CD8-positive, alpha-beta memory T cell (primary cell): ENCODE measurements around the gene ALPG. TPM values are rescaled to one million over a fixed set of nuclear protein-coding genes. Genes with fewer than 3 reads are reported as not detected.
"Not testable (repeated sequence)": the region's sequence is repeated elsewhere in the genome, so short reads cannot be mapped to it uniquely, and the experiment has no call there.

ENCODE experiments used
- CTCF ChIA-PET: fragments of 350-600 bp; sonication (Branson Sonifier 250); formaldehyde crosslinking; loops from one replicate; lab custom pipeline; 2021; ENCODE audit warnings: antibody characterized with exemption; lab: Charles Lee
- POLR2A ChIA-PET: fragments of 350-600 bp; sonication (Branson Sonifier 250); formaldehyde crosslinking; loops from one replicate; lab custom pipeline; 2021; ENCODE audit warnings: antibody characterized with exemption; lab: Charles Lee
- DNase-seq, 5 donors: peaks; one replicate each; pipeline versions ENCODE4 v3.0.0 to v3.0.0-alpha.2; 2020 to 2022; ENCODE audit warnings: mixed read lengths in 1 of 5
- H3K27ac ChIP-seq: one replicate; pipeline ENCODE4 v1.7.0; 2013; ENCODE audit warnings: low read depth, mild to moderate bottlenecking, low read length, moderate library complexity
- H3K27me3 ChIP-seq: 2 replicates; pipeline ENCODE4 v1.7.0; 2013; ENCODE audit warnings: low read length, mild to moderate bottlenecking; ENCODE audit not compliant: insufficient read depth, poor library complexity, severe bottlenecking
- H3K36me3 ChIP-seq: 2 replicates; pipeline ENCODE4 v1.7.0; 2013; ENCODE audit warnings: mild to moderate bottlenecking, low read length, moderate library complexity; ENCODE audit not compliant: insufficient read depth
- H3K4me1 ChIP-seq: 2 replicates; pipeline ENCODE4 v1.7.0; 2013; ENCODE audit warnings: mild to moderate bottlenecking, low read length, moderate library complexity; ENCODE audit not compliant: insufficient read depth
- H3K4me3 ChIP-seq: 2 replicates; pipeline ENCODE4 v1.7.0; 2013; ENCODE audit warnings: mild to moderate bottlenecking, low read length
- H3K9me3 ChIP-seq: 2 replicates; pipeline ENCODE4 v1.7.0; 2013; ENCODE audit warnings: mild to moderate bottlenecking, low read length
- H3K27ac Mint-ChIP-seq, 8 donors: one replicate each; pipeline ENCODE4 v1.8.0; 2020 to 2021; ENCODE audit warnings: mixed read lengths in 8 of 8, mild to moderate bottlenecking in 6 of 8, inconsistent platforms in 3 of 8, moderate library complexity in 3 of 8
- H3K27me3 Mint-ChIP-seq, 2 donors: one replicate each; pipeline ENCODE4 v1.8.0; 2020 to 2021; ENCODE audit warnings: mixed read lengths in 2 of 2, mild to moderate bottlenecking in 1 of 2, moderate library complexity in 1 of 2
- H3K36me3 Mint-ChIP-seq, 3 donors: one replicate each; pipeline ENCODE4 v1.8.0; 2020 to 2021; ENCODE audit warnings: mixed read lengths in 3 of 3, inconsistent platforms in 1 of 3, mild to moderate bottlenecking in 1 of 3
- H3K4me1 Mint-ChIP-seq, 3 donors: one replicate each; pipeline ENCODE4 v1.8.0; 2020 to 2021; ENCODE audit warnings: mixed read lengths in 3 of 3, inconsistent platforms in 1 of 3, mild to moderate bottlenecking in 1 of 3
- H3K4me3 Mint-ChIP-seq, 7 donors: one replicate each; pipeline ENCODE4 v1.8.0; 2020 to 2021; ENCODE audit warnings: mixed read lengths in 7 of 7, mild to moderate bottlenecking in 6 of 7, moderate library complexity in 4 of 7, inconsistent platforms in 2 of 7
- H3K9me3 Mint-ChIP-seq, 5 donors: one replicate each; pipeline ENCODE4 v1.8.0; 2020 to 2022; ENCODE audit warnings: mixed read lengths in 5 of 5, mild to moderate bottlenecking in 3 of 5, moderate library complexity in 2 of 5, inconsistent platforms in 1 of 5
- polyA plus RNA-seq: library from polyadenylated mRNA; unstranded; fragments of 300-500 nt; fragmentation: Illumina TruSeq; gene quantifications from one replicate; pipeline ENCODE4 v1.2.3, GENCODE V29; 2021
- total RNA-seq, 2 experiments: library from RNA; stranded (reverse); gene quantifications; one replicate each; pipeline ENCODE4 v1.2.3, GENCODE V29; 2021

ALPG gene
- total and polyA plus RNA-seq, 3 experiments from 2014 or later: not detected

DNA sequence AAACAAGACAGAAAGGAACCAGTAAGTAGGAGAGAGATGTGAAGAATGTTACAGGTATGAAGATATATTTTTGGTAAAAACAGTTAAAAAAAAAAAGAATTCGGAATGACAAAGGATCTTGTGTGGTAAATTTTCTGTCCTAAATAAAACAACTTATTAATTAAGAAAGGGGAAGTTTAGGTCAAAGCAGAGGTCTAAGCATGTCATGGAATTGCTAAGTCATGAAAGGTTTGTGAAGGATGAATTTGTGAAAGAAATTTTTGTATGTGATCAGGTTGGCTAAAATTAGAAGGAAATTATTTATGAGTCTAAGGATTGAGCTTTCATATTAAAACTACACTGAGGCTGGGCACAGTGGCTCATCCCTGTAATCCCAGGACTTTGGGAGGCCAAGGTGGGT, 11.1 kb upstream of the ALPG start:
- CTCF ChIA-PET: no interaction called here

DNA sequence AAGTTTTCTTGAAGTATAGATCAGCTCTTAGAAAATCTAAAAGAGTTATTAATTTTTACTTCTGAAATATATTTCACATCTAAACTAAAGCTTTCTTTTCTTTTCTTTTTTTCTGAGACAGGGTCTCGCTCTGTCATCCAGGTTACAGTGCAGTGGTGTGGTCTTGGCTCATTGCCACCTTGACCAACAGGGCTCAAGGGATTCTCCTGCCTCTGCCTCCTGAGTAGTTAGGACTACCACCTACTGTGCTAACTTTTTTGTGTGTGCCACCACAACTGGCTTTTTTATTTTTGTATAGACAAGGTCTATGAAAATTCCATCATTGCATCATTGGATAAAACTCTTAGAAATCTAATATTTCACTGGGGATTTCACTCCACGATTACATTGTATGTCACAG, 10.0 kb upstream of the ALPG start:
- Histone ChIP-seq H3K27ac (no peak overlapping the region), H3K9me3 (no peaks in the 10 kb centered on the region), H3K4me1 (no peaks in the 10 kb centered on the region), H3K27me3 (no peaks in the 10 kb centered on the region), H3K36me3 (no peaks in the 10 kb centered on the region), H3K4me3 (no peak overlapping the region)
- Mint-ChIP-seq H3K27me3 (peaks cover 9 to 20% of the 10 kb centered on the region in 2 donors), H3K9me3 (peaks cover 0 to 2% (median 0%) of the 10 kb centered on the region in 5 donors), H3K36me3 (no peaks in the 10 kb centered on the region), H3K4me1 (no peaks in the 10 kb centered on the region), H3K27ac (no peak overlapping the region), H3K4me3 (no peak overlapping the region)
- ChIA-PET POLR2A (no interaction called here), CTCF (no interaction called here)
- no peak for DNase-seq

More for the DNA sequence above, 11.1 kb upstream of the ALPG start:
- no peak overlapping the region for H3K27ac ChIP-seq
- Mint-ChIP-seq H3K27ac (no peak overlapping the region), H3K9me3 (peaks cover 0 to 2% (median 0%) of the 10 kb centered on the region in 5 donors), H3K4me3 (no peak overlapping the region), H3K4me1 (no peaks in the 10 kb centered on the region), H3K27me3 (peaks cover 8 to 24% of the 10 kb centered on the region in 2 donors), H3K36me3 (no peaks in the 10 kb centered on the region)
- H3K9me3 ChIP-seq: no peaks in the 10 kb centered on the region
- H3K4me1 ChIP-seq: no peaks in the 10 kb centered on the region
- DNase-seq: no peak
- H3K4me3 ChIP-seq: no peak overlapping the region
- H3K27me3 ChIP-seq: no peaks in the 10 kb centered on the region
- H3K36me3 ChIP-seq: no peaks in the 10 kb centered on the region
- POLR2A ChIA-PET: no interaction called here

DNA sequence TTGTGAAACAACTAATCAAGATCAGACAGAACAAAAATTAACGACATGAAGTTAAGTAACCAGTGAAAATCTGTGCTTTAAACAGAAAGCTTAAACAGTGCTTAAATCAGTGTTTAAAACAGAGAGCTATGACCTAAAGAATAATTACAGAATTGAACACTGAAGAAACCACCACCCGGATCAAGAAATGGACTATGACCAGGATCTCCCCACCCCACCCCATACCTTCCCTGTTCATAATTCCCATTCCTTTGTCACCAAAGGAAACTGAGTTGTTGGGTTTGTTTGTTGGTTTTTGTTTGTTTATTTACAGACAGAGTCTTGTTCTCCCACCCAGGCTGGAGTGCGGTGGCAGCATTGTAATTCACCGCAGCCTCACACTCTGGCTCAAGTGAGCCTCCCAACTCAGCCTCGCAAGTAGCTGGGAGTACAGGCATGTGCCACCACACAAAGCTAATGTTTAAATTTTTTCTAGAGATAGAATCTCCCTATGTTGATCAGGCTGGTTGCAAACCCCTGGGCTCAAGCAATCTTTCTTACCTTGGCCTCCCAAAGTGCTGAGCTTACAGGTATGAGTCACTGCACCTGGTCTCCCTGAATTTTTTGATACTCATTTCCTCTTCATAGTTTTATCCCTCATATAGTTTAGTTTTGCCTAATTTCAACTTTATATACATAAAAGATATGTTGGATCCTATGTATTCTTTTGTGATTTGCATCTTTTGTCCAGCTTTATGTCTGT, 8.2 kb upstream of the ALPG start:
- Mint-ChIP-seq H3K27me3 (peaks cover 9 to 15% of the 10 kb centered on the region in 2 donors), H3K4me3 (no peak overlapping the region), H3K9me3 (peaks cover 0 to 2% (median 0%) of the 10 kb centered on the region in 5 donors), H3K4me1 (no peaks in the 10 kb centered on the region), H3K27ac (no peak overlapping the region), H3K36me3 (no peaks in the 10 kb centered on the region)
- Histone ChIP-seq H3K27ac (no peak overlapping the region), H3K9me3 (no peaks in the 10 kb centered on the region), H3K4me1 (no peaks in the 10 kb centered on the region), H3K4me3 (no peak overlapping the region), H3K36me3 (no peaks in the 10 kb centered on the region), H3K27me3 (no peaks in the 10 kb centered on the region)
- POLR2A ChIA-PET: interaction anchor here (0.7 kb wide), 1 partner anchor 279 kb away, joined by 6 read pairs; no protein-coding TSS in a partner anchor
- DNase-seq: no peak
- CTCF ChIA-PET: no interaction called here

DNA sequence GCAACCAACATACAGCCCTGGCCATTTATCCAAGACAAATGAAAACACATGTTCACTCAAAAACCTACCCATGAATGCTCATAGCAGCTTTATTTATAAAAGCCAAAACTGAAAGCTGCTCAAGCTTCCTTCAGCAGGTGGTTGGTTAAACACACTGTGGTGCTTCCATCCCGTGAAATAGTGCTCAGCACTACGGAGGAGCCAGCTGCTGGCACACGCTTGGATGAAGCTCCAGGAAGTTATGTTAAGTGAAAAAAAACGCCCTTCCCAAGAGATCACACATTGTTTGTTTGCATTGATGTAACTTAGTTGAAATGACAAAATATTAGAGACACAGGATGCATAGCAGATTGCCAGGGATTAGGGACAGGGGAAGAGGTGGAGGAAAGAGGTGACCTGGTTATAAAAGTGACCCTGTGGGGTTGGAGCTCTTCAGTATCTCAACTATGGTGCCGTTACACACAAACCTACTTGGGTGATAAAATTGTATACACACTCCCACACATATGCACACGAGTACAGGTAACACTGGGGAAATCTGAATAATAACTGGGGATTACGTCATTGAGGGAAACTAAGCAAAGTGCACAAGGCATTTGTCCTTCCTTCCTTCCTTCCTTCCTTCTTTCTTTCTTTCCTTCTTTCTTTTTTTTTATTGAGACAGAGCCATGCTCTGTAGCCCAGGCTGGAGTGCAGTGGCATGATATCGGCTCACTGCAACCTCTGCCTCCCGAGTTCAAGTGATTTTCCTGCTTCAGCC, 6.2 kb upstream of the ALPG start:
- POLR2A ChIA-PET: no interaction called here

DNA sequence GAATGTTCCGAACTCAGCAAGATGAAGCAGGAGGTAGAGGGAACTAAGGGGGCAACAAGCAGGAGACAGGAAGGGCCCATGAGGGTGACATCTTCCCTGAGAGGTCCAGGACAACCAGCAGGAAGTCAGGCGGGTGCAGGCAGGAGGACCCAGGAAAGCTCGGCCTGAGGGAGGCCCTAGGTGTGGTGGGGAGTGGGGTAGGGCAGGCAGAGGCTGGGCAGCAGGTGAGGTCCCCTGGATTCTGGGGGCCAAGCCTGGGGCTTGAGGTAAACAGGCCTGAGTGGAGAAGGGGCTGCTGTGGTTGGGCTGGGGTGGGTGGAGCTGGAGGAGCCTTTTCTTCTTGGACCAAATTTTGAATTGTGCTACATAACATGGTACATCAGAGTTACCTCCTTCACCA, 4.1 kb upstream of the ALPG start:
- H3K9me3 Mint-ChIP-seq: peaks cover 0 to 2% (median 0%) of the 10 kb centered on the region in 5 donors
- no peaks in the 10 kb centered on the region for H3K4me1 Mint-ChIP-seq
- Histone ChIP-seq H3K9me3 (no peaks in the 10 kb centered on the region), H3K27ac (no peak overlapping the region), H3K4me1 (no peaks in the 10 kb centered on the region), H3K36me3 (no peaks in the 10 kb centered on the region), H3K4me3 (no peak overlapping the region), H3K27me3 (no peaks in the 10 kb centered on the region)
- no peaks in the 10 kb centered on the region for H3K36me3 Mint-ChIP-seq
- ChIA-PET POLR2A (no interaction called here), CTCF (no interaction called here)
- DNase-seq: no peak
- no peak overlapping the region for H3K27ac Mint-ChIP-seq
- H3K4me3 Mint-ChIP-seq: no peak overlapping the region
- peaks cover 7 to 8% of the 10 kb centered on the region in 2 donors for H3K27me3 Mint-ChIP-seq

More for the DNA sequence above, 6.2 kb upstream of the ALPG start:
- H3K9me3 Mint-ChIP-seq: peaks cover 0 to 2% (median 0%) of the 10 kb centered on the region in 5 donors
- no peak overlapping the region for H3K27ac Mint-ChIP-seq
- Histone ChIP-seq H3K4me1 (no peaks in the 10 kb centered on the region), H3K4me3 (no peak overlapping the region), H3K9me3 (no peaks in the 10 kb centered on the region), H3K27ac (no peak overlapping the region), H3K36me3 (no peaks in the 10 kb centered on the region), H3K27me3 (no peaks in the 10 kb centered on the region)
- no peaks in the 10 kb centered on the region for H3K4me1 Mint-ChIP-seq
- H3K4me3 Mint-ChIP-seq: no peak overlapping the region
- peaks cover 10 to 11% of the 10 kb centered on the region in 2 donors for H3K27me3 Mint-ChIP-seq
- DNase-seq: no peak
- no peaks in the 10 kb centered on the region for H3K36me3 Mint-ChIP-seq
- CTCF ChIA-PET: no interaction called here

DNA sequence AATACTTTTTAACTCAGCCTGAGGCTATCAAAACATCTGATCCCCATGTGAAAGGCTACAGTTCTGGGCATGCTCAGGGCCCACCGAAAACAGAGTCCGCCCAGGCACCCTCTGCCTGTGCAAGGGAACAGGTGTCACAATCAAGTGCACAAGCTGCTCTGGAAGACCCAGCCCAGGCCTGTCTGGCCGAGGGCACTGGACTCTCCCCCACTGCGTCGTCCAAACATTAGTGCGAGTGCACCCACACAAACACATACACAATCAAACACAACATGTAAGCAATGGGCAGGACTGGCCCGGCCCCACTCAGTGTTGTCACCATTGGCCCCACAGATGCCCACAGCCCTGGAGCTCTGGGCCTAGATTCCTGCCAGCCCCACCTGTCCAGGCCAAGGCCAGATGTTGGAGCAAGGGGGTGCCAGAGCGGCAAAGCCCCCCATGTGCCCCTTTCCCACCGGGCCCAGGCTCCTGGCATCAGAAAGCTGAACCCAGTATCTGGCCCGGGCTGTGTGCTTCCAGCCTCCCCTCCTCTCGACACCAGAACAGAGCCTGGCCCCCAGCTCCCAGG, 617 bp upstream of the ALPG start:
- Histone ChIP-seq H3K36me3 (no peaks in the 10 kb centered on the region), H3K4me1 (no peaks in the 10 kb centered on the region), H3K27ac (no peak overlapping the region), H3K27me3 (no peaks in the 10 kb centered on the region), H3K4me3 (no peak overlapping the region), H3K9me3 (no peaks in the 10 kb centered on the region)
- no peaks in the 10 kb centered on the region for H3K36me3 Mint-ChIP-seq
- H3K27ac Mint-ChIP-seq: no peak overlapping the region
- CTCF ChIA-PET: no interaction called here
- no peak overlapping the region for H3K4me3 Mint-ChIP-seq
- no peak for DNase-seq
- no peaks in the 10 kb centered on the region for H3K4me1 Mint-ChIP-seq
- H3K27me3 Mint-ChIP-seq: peaks cover 4 to 7% of the 10 kb centered on the region in 2 donors
- H3K9me3 Mint-ChIP-seq: no peaks in the 10 kb centered on the region
- POLR2A ChIA-PET: no interaction called here

DNA sequence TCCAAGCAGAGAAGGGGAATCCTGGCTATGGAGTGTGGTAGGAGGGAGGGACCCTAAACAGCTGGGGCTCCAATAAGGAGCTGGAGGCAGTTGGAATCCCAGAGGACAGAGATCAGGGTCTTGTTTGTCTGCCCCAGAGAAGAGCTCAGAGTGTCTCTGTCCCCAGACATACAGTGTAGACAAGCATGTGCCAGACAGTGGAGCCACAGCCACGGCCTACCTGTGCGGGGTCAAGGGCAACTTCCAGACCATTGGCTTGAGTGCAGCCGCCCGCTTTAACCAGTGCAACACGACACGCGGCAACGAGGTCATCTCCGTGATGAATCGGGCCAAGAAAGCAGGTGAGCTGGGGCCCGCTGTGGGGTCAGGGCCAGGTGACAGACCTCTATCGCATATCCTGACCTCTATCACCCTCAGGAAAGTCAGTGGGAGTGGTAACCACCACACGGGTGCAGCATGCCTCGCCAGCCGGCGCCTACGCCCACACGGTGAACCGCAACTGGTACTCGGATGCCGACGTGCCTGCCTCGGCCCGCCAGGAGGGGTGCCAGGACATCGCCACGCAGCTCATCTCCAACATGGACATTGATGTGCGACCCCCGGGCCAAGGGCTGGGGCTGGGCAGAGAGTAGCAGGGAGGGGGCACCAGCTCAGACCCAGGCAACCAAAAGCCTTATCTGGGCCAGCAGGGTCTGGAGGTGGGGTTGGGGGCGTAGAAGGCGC, 945 bp downstream of the ALPG start:
- CTCF ChIA-PET, H3K4me3 Mint-ChIP-seq, H3K4me1 ChIP-seq: not testable (repeated sequence)

DNA sequence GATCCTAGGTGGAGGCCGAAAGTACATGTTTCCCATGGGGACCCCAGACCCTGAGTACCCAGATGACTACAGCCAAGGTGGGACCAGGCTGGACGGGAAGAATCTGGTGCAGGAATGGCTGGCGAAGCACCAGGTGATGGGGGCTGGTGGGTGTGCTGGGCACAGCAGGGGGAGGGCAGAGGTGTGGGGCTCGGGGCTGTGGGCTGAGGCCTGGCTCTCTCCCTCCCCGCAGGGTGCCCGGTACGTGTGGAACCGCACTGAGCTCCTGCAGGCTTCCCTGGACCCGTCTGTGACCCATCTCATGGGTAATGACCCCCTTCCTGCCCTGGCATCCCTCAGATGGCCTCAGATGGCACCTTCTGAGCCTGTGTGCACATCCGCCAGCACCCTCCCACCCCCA, 1.6 kb downstream of the ALPG start:
- not testable (repeated sequence) for H3K27ac Mint-ChIP-seq

More for the DNA sequence above, 945 bp downstream of the ALPG start:
- H3K9me3 ChIP-seq, H3K27ac ChIP-seq, H3K4me3 ChIP-seq, H3K9me3 Mint-ChIP-seq, H3K4me1 Mint-ChIP-seq, H3K36me3 Mint-ChIP-seq, H3K27ac Mint-ChIP-seq, H3K36me3 ChIP-seq, DNase-seq, H3K27me3 ChIP-seq, H3K27me3 Mint-ChIP-seq, POLR2A ChIA-PET: not testable (repeated sequence)

More for the DNA sequence above, 1.6 kb downstream of the ALPG start:
- CTCF ChIA-PET, H3K27me3 ChIP-seq, H3K36me3 Mint-ChIP-seq, H3K9me3 ChIP-seq, H3K4me3 ChIP-seq, DNase-seq, H3K9me3 Mint-ChIP-seq, H3K4me1 ChIP-seq, H3K4me3 Mint-ChIP-seq, H3K27me3 Mint-ChIP-seq, H3K36me3 ChIP-seq, POLR2A ChIA-PET, H3K4me1 Mint-ChIP-seq, H3K27ac ChIP-seq: not testable (repeated sequence)
